ENCODE data around the gene EFNA4.

EFNA4 gene

GRCh38 chr1:155052439-155053395 lies 10.8 kb upstream of the EFNA4 start:
- no peak for DNase-seq

- no peak for DNase-seq
Observed at GRCh38 chr1:155053531-155054105, 9.9 kb upstream of the EFNA4 start.

GRCh38 chr1:155057104-155057503 lies 6.4 kb upstream of the EFNA4 start:
- DNase-seq: no peak

GRCh38 chr1:155057788-155058211 lies 5.7 kb upstream of the EFNA4 start:
- no peak for DNase-seq

- DNase-seq: no peak
Observed at GRCh38 chr1:155060736-155061135, 2.8 kb upstream of the EFNA4 start.

- peak; percentile 48 for DNase-seq
Observed at GRCh38 chr1:155061381-155062150, 2.0 kb upstream of the EFNA4 start.

GRCh38 chr1:155062151-155062686 lies 1.3 kb upstream of the EFNA4 start:
- DNase-seq: no peak

GRCh38 chr1:155062702-155063411 lies 683 bp upstream of the EFNA4 start:
- no peak for DNase-seq

- DNase-seq: no peak
Observed at GRCh38 chr1:155064111-155064831, 731 bp downstream of the EFNA4 start.

- no peak for DNase-seq
Observed at GRCh38 chr1:155064832-155065429, 1.4 kb downstream of the EFNA4 start.

- DNase-seq: no peak
Observed at GRCh38 chr1:155066777-155067176, 3.2 kb downstream of the EFNA4 start.

GRCh38 chr1:155068599-155068998 lies 5.1 kb downstream of the EFNA4 start:
- no peak for DNase-seq

GRCh38 chr1:155069551-155070157 lies 6.1 kb downstream of the EFNA4 start:
- peak; percentile 46 for DNase-seq

- DNase-seq: no peak
Observed at GRCh38 chr1:155070158-155070621, 6.7 kb downstream of the EFNA4 start.

GRCh38 chr1:155070721-155071569 lies 7.4 kb downstream of the EFNA4 start:
- DNase-seq: no peak

- no peak for DNase-seq
Observed at GRCh38 chr1:155071701-155072100, 8.2 kb downstream of the EFNA4 start.

GRCh38 chr1:155072531-155073289 lies 9.2 kb downstream of the EFNA4 start:
- no peak for DNase-seq

- DNase-seq: no peak
Observed at GRCh38 chr1:155073377-155074242, 10.1 kb downstream of the EFNA4 start.

Measured in NCI-H2081 treated with DMSO at 0.1 percent for 48 hours (cell line).